ENCODE measurements around the gene TWF1. TPM values are rescaled to one million over a fixed set of nuclear protein-coding genes. Genes with fewer than 3 reads are reported as not detected.

TWF1 gene
- total and polyA plus RNA-seq, 2 of the 4 experiments (the other 2 are of a cell fraction) = 67.0 to 141 TPM

- no peak for ATAC-seq (ENCODE audit: low read depth)
- WGBS, 2 experiments (ENCODE audit: extremely low coverage in 2 of 2, insufficient read length in 1 of 2) = 0% methylated on average over 2 of the region's 20 CpGs; no CpG with 5 or more reads in 1 of the 2 experiments
- peak overlapping the region; percentile 83 for H2BK5ac ChIP-seq (ENCODE audit: low read depth, low read length, poor library complexity, severe bottlenecking)
These were observed 813 bp downstream of the TWF1 start for GRCh38 chr12:43805149-43805859.

More at GRCh38 chr12:43805149-43805859, 813 bp downstream of the TWF1 start:
- H3K9ac ChIP-seq (ENCODE audit: low read depth, low read length) = peak overlapping the region; percentile 89
- H3K18ac ChIP-seq (ENCODE audit: low read depth, low read length) = no peak overlapping the region
- TSS peak; percentile 46 for BruUV-seq (replicated peaks)
- peak overlapping the region; percentile 91 for H3K27ac ChIP-seq (ENCODE audit: insufficient read depth, low read length)
- H4K91ac ChIP-seq (ENCODE audit: insufficient read depth, low read depth, low read length) = no peak overlapping the region
- no peaks in the 10 kb centered on the region for H3K4me1 ChIP-seq (ENCODE audit: control insufficient read depth, insufficient read depth, low read length)
- no peak overlapping the region for H2BK15ac ChIP-seq (ENCODE audit: low read depth, low read length)
- peak overlapping the region; percentile 99 for H3K4me2 ChIP-seq (ENCODE audit: low read depth, low read length)
- peaks cover 6% of the 10 kb centered on the region for H3K36me3 ChIP-seq (ENCODE audit: control insufficient read depth, insufficient read depth, low read length)
- H3K9me1 ChIP-seq (ENCODE audit: insufficient read depth, low read length) = no peaks in the 10 kb centered on the region
- no peak overlapping the region for H2BK20ac ChIP-seq (ENCODE audit: low read depth, low read length)
- peak overlapping the region; percentile 19; the same call in 1 of the 2 replicates for H4K5ac ChIP-seq (ENCODE audit: low read depth, low read length)
- H4K20me1 ChIP-seq (ENCODE audit: insufficient read depth, low read length) = no peaks in the 10 kb centered on the region
- H3K56ac ChIP-seq (ENCODE audit: extremely low read depth, insufficient read depth, low read length) = peak overlapping the region; percentile 70
- H2AK5ac ChIP-seq (ENCODE audit: low read depth, low read length) = 0 out of 2 replicates have a peak overlapping the region, but pooled peaks have one; percentile 80
- ChIA-PET POLR2A (ENCODE audit: unreplicated experiment) (no interaction called here), CTCF (interaction anchor here (1.2 to 2.6 kb wide), 3 partner anchors 12 to 78 kb away, joined by 6 to 7 read pairs (median 7); no protein-coding TSS in a partner anchor)
- dilution Hi-C loops (cut with HindIII; ENCODE audit: low sequenced_read_pairs, unreplicated experiment) = no loop called here
- intact Hi-C loops (cut with micrococcal nuclease) = loop anchor here (2.0 kb wide), 1 partner anchor 77 kb away; no protein-coding TSS in a partner anchor
- in situ Hi-C loops (cut with MboI; ENCODE audit: low sequenced_read_pairs) = loop anchor here (5.0 kb wide), 1 partner anchor 77 kb away; no protein-coding TSS in a partner anchor
- peak overlapping the region; percentile 87 for H3K14ac ChIP-seq (replicated peaks; ENCODE audit: low read depth, low read length)
- peak overlapping the region; percentile 95 for H3K4ac ChIP-seq (ENCODE audit: low read depth, low read length)
- H2AK9ac ChIP-seq (replicated peaks; ENCODE audit: low read depth, low read length, poor library complexity) = peak overlapping the region; percentile 60
- no peak for DNase-seq
- no peaks in the 10 kb centered on the region for H3K9me3 ChIP-seq (ENCODE audit: control insufficient read depth, insufficient read depth, low read length)
- no peak overlapping the region for H2BK120ac ChIP-seq (ENCODE audit: low read depth, low read length)
- H4K8ac ChIP-seq (ENCODE audit: low read depth in 2 of 2, low read length in 2 of 2) = peak overlapping the region; percentile 91 to 92; a peak in 3 of 4 replicates
- H3K79me1 ChIP-seq (ENCODE audit: low read depth in 1 of 2, low read length in 2 of 2) = peaks cover 2 to 23% of the 10 kb centered on the region in 2 experiments
- peak overlapping the region; percentile 91 for H3K23ac ChIP-seq (ENCODE audit: low read depth, low read length)
- H3K4me3 ChIP-seq (ENCODE audit: insufficient read depth, low read depth, low read length) = peak overlapping the region; percentile 89
- no peaks in the 10 kb centered on the region for H3K27me3 ChIP-seq (ENCODE audit: control insufficient read depth, insufficient read depth, low read length)
- H2AFZ ChIP-seq (replicated peaks; ENCODE audit: low read length, poor library complexity) = peak overlapping the region; percentile 98
- TF ChIP-seq BHLHE40 (IDR thresholded peaks at IDR 0.05; ENCODE audit: low read depth, low read length) (no peak), USF2 (IDR thresholded peaks at IDR 0.05; ENCODE audit: low read depth, low read length) (no peak)
